ENCODE measurements around the gene STKLD1. TPM values are rescaled to one million over a fixed set of nuclear protein-coding genes. Genes with fewer than 3 reads are reported as not detected.
"Not testable (repeated sequence)": the region's sequence is repeated elsewhere in the genome, so short reads cannot be mapped to it uniquely, and the experiment has no call there.

Gene STKLD1
- total RNA-seq, 1 donor from 2014 or later, result 1.6 TPM

DNA sequence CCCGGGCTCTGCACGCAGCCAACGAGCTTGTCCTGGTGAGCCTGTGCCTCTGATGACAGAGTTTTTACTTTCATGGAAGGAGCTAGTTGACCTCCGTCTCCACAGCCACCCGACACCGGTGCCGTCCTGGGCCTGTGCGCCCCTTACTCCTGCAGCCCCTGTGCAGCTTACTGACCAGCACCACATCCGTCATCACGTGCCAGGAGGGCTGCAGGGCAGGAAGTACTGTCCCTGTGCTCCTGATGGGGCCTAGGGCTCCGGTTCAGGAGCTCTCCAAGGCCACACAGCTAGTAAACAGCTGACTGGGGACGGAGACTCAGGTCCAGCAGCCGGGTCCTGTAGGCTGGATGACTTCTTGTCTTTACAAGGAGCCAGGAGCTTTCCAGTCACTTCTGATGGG lies 10.2 kb downstream of the STKLD1 start:
- DNase-seq, result no peak

DNA sequence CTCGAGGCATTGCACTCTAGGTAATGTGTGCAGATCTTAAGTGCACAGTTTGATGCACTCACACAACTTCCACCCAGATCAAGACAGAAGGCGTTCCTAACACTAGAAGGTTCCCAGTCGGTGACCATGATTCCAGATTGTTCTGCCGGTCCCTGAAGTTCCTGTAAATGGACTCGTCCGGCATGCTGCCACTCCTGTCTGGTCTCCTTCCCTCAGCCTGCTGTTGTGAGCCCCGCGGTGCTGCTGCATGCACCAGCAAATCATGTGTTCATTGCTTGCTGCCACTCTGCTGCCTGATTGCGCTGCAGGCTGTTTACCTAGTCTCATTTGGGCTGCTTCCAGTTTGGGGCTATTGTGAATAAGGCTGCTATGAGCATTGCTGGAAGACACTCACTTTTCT lies 11.5 kb downstream of the STKLD1 start:
- DNase-seq, result no peak

GRCh38 chr9:133389025-133389557 lies 12.9 kb downstream of the STKLD1 start:
- DNase-seq, result peak; percentile 30

DNA sequence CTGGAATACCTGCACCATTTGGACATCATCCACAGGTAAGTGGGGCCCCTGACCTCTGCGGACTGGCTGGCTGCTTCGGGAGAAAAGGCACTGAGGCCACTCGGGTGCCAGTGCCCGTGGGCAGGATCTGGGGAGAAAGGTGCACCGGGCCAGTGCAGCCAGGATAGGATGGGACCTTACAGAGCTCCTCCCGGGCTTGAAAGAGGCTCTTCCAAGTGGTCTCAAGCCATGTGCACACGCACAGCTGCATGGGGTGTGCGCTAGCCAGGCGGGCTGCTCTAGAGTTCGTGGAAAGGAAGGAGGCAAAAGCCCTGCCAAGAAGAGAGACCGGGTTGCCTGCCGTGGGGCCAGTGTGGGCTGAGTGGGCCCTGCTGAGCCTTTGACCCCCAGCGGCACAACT lies 13.4 kb downstream of the STKLD1 start:
- no peak for DNase-seq

- DNase-seq, result no peak
Measured at GRCh38 chr9:133390713-133391112, 14.5 kb downstream of the STKLD1 start.

DNA sequence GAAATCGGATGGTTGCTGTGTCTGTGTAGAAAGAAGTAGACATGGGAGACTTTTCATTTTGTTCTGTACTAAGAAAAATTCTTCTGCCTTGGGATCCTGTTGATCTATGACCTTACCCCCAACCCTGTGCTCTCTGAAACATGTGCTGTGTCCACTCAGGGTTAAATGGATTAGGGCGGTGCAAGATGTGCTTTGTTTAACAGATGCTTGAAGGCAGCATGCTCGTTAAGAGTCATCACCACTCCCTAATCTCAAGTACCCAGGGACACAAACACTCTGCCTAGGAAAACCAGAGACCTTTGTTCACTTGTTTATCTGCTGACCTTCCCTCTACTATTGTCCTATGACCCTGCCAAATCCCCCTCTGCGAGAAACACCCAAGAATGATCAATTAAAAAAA lies 15.3 kb downstream of the STKLD1 start:
- DNase-seq, result not testable (repeated sequence)

- DNase-seq, result not testable (repeated sequence)
Measured at GRCh38 chr9:133392308-133392707, 16.1 kb downstream of the STKLD1 start.

DNA sequence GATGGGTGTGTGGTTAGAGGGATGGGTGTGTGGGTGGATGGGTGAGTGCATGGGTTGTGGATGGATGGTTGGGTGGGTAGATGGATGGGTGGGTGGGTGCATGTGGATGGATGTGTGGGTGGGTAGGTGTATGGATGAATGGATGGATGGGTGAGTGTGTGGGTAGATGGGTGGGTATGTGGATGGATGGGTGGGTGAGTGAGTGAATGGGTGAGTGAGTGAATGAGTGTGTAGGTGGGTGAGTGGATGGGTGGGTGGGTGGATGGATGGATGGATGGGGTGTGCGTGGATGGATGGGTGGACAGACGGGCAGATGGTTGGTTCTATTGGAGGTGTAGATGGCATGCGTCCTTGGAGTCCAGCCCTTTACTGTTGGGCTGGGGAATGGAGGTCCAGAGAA lies 17.2 kb downstream of the STKLD1 start:
- no peak for DNase-seq

DNA sequence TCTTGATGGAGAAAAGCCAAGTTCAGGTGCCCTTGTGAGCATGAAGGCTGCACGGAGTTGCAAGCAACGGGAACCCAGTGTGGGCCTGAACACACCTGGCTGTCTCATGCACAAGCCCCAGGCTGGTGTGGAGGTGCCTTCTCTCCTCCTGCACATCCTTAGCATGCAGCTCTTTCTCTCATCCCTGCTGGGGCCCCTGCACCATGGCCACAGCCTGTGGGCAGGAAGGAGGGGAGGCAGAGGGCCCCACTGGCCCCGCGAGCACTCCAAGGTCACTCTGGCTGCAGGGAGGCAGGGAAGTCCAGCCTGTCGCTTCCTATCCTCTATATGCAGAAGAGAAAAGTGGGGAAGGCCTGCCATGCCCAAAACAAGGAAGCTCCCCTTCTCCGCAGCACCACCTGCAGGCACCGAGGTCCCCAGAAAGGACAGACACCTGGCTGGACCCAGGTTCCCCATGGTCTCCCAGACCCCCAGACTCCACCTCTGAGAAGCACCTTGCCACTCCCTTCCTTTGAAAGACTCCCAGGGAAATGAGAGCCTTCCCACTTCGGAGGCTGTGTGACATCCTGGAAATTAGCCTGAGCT lies 18.6 kb downstream of the STKLD1 start:
- no peak for DNase-seq

DNA sequence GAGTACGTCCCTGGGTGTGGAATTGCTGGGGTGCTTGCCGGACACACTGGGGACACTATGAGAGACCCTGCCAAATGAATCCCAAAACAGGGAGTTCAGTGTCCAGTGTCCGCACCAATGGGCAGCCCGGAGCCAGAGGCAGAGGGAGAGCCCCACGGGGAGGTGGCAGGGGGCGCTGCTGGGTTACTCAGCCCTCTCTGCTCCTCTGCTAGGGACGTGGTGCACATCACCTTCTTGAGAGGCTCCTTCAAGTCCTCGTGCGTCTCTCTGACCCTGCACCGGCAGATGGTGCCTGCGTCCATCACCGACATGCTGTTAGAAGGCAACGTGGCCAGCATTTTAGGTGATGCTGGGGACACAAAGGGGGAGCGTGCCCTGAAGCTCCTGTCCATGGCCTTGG lies 20.8 kb downstream of the STKLD1 start:
- no peak for DNase-seq

GRCh38 chr9:133397370-133397769 lies 21.2 kb downstream of the STKLD1 start:
- DNase-seq, result no peak

- DNase-seq, result no peak
Measured at GRCh38 chr9:133397895-133398294, 21.7 kb downstream of the STKLD1 start.

DNA sequence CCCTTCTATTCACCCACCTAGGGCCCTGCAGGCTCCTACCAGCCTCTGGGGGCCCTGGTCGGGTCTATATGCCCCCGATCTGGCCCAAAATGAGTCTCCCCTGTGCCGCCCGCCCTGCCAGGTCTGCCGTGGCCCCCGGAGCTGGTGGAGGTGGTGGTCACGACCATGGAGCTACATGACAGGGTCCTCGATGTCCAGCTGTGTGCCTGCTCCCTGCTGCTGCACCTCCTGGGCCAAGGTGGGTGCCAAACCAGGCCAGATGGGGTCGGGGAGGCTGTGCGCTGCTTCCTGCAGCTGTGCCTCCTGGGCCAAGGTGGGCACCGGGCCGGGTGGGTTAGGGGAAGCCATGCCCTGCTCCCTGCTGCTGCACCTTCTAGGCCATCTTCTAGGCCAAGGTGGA lies 24.1 kb downstream of the STKLD1 start:
- DNase-seq, result no peak

DNA sequence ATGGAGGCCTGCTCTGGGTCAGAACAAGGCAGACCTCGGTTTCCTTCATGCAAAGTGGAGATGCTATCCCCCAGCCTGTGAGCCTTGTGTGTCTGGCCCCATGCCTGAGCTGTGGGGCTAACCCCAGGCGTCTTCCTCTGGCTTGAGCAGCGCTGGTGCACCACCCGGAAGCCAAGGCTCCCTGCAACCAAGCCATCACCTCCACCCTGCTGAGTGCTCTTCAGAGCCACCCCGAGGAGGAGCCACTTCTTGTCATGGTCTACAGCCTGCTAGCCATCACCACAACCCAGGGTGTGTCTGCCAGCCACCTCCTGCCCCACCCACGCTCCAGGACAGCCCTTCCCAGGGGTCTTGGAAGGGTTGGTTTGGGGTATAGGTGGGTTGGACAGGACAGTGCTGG lies 25.4 kb downstream of the STKLD1 start:
- DNase-seq, result no peak

- DNase-seq, result no peak
Measured at GRCh38 chr9:133402689-133403088, 26.5 kb downstream of the STKLD1 start.

DNA sequence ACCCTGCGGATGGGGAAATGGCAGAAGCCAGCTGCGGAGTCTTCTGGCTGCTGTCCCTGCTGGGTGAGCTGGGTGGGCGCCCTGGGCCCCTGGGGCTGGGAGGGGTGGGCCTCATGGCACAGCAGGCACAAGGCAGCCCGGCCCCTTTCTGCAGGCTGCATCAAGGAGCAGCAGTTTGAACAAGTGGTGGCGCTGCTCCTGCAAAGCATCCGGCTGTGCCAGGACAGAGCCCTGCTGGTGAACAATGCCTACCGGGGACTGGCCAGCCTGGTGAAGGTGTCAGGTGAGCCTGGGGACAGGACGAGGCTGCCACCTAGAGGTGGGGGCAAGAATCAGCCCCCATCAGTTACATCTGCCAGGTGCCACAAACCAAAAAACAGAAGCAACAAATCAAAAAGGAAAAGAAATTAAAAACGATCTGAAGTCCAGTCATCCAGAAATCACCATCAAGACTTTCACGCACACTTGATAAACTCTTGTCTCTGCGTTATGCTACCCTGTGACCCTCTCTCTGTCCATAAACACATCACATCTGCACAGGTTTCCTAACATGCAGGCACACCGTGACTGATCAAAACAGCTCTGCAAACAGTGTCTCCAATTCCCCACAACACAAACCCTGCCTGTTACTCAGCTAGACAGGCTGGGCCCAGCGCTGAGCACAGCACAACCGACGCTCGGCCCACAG lies 27.7 kb downstream of the STKLD1 start:
- DNase-seq, result no peak

- no peak for DNase-seq
Measured at GRCh38 chr9:133404454-133405002, 28.4 kb downstream of the STKLD1 start.

DNA sequence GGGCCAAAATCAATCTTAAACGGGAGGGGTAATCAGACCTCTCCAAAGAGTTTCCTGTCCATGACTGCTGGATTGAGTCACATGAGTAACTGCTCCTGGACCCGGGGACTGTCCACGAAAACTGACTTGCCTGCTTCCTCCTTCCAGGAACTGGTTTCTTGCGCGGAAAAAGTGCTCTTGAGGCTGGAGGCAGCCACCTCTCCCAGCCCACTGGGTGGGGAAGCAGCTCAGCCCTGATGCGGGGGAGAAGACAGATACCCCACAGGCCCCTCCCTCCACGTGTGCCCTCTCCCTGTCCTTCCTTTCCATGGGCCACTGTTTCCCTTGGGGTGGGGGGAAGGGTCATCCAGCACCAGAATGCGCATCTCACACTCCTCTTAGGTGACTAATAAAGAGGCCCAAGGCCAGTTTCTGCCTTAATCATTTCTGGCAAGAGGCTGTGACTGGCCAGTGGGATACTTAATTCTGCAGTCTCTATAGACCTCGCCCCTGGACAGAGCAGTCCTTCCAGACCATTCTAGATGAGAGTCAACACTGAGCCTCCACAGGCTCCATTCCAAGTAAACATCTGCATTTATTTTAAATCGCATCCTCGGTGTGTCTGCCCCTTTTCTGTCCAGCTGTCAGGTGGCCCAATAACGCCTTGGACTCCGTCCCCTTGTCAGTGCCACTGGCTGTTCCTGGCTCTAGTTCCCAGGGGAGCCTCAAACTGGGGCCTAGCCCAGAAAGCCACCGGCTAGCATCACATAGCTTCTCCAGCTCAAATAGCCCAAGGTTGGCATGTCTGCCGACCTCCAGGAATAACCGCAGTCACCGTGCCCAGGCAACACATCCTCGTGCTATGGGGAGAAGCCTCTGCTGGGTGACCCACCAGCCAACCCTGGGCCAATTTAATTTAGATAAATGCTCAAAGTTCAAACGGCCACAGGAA lies 29.6 kb downstream of the STKLD1 start:
- DNase-seq, result no peak

GRCh38 chr9:133406480-133407307 lies 30.5 kb downstream of the STKLD1 start:
- DNase-seq, result peak; percentile 52

DNA sequence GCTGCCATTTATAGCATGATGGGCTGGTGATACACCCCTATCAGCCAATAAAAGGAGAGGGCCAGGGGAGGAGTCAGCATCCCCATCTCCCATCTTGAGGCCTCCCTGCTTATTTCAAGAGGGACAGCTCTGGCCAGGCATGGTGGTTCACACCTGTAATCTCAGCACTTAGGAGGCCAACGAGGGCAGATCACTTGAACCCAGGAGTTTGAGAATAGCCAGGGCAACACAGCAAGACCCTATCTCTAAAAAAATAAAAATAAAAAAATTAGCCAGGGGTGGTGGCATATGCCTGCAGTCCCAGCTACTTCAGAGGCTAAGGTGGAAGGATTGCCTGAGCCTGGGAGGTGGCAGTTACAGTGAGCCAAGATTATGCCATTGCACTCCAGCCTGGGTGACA lies 31.9 kb downstream of the STKLD1 start:
- DNase-seq, result no peak

DNA sequence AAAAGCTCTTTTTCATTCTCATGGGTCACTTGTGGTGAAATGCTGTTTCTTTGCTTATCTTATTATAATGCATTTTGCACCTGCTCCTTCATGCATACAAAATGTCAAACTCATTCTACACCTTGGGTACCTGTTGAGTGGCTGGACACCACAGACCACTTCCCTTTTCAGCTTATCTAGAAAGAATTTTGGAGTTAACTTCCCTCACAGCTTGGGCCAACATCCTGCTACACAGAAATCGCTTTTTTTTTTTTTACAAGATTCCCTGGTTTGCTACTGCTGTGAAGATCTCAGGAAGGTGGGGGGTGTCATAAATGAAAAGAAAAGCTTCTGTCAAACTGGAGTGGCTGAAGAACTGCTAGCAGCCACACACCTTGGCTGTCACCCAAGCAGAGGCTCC lies 39.0 kb downstream of the STKLD1 start:
- DNase-seq, result no peak

All from occipital lobe (tissue), 2 donors.